SK-MEL-5 (cell line): ENCODE measurements around the gene KRT85. TPM values are rescaled to one million over a fixed set of nuclear protein-coding genes. Genes with fewer than 3 reads are reported as not detected.

Experiments
- DNase-seq: peaks from one replicate; pipeline ENCODE4 v3.0.0-alpha.2; 2016; ENCODE audit warnings: low read depth, low spot score
- in situ Hi-C: cut with HindIII; loops from 2 replicates; pipeline ENCODE4 v1.10.0; 2016; ENCODE audit warnings: low sequenced_read_pairs, high pct_unique_total_duplicates, low pct_unique_long_range_greater_than_20kb
- total RNA-seq: library from RNA; depleted of rRNA; stranded (reverse); fragments of >200 nt; shearing (Covaris generic); gene quantifications from 2 replicates; pipeline ENCODE4 v1.2.3, GENCODE V29; 2014

The KRT85 gene
- total RNA-seq, 1 experiment from 2014 or later: not detected

- in situ Hi-C loops: no loop called here
- DNase-seq: no peak
Observed at GRCh38 chr12:52377266-52377665, 10.0 kb upstream of the KRT85 start.

- in situ Hi-C loops: no loop called here
- DNase-seq: peak; percentile 86
Observed at GRCh38 chr12:52372216-52373154, 5.2 kb upstream of the KRT85 start.

GRCh38 chr12:52371716-52372115 is 4.4 kb upstream of the KRT85 start:
- in situ Hi-C loops: no loop called here
- no peak for DNase-seq

DNA sequence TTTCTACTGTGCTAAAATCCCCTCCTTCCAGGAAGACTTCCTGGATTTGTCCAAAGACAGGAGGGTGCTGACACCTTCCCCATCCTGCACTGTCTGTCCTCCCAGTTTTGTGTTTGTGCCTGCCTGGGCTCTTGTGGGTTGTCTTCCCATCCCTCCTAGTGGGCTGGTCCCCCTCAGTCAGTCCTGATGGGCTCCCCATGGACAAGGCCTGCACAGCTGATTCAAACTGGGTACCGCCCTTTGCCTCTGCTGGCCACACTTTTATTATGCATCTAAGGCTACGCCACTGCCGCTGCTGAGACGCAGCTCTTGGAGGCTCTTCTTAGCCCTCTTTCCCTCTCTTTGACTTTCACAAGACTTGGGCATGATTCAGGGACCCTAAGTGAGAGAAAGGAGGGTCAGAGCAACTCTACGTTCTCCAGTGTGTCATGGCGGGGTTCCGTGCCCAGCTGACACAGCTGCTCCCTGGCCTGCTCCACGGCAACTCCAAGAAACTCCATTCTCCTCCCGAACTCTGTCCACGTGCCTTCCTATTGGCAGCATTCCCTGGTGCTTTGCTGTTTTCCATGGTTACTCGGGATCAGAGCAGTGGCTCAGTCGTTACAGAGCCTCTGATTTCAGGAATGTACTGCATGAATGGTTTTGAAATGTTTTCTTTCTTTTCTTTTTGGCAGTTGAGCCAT is 3.8 kb upstream of the KRT85 start:
- in situ Hi-C loops: no loop called here
- no peak for DNase-seq

GRCh38 chr12:52369809-52370208 is 2.5 kb upstream of the KRT85 start:
- DNase-seq: no peak
- in situ Hi-C loops: no loop called here

GRCh38 chr12:52369211-52369610 is 1.9 kb upstream of the KRT85 start:
- in situ Hi-C loops: no loop called here
- DNase-seq: no peak

DNA sequence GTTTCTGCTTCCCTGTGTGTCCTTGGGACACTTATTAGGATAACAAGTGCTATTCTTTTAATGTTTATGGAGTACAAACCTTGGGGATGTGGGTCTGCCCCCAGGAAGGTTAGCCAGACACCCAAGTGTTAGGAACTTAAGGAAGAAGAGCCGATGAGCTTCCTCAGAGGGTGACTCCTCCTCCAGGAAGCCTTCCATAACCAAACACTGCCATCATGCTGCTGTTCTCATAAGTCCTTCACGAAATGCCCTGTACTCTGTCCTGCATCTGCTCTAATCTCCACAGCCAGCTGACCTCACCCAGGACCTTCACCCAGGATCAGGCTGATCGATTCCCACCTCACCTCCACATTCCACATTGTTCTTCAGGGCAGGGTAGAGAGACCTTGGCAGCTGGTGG is 1.2 kb upstream of the KRT85 start:
- in situ Hi-C loops: no loop called here
- no peak for DNase-seq

- in situ Hi-C loops: no loop called here
- no peak for DNase-seq
Observed at GRCh38 chr12:52367876-52368275, 595 bp upstream of the KRT85 start.

DNA sequence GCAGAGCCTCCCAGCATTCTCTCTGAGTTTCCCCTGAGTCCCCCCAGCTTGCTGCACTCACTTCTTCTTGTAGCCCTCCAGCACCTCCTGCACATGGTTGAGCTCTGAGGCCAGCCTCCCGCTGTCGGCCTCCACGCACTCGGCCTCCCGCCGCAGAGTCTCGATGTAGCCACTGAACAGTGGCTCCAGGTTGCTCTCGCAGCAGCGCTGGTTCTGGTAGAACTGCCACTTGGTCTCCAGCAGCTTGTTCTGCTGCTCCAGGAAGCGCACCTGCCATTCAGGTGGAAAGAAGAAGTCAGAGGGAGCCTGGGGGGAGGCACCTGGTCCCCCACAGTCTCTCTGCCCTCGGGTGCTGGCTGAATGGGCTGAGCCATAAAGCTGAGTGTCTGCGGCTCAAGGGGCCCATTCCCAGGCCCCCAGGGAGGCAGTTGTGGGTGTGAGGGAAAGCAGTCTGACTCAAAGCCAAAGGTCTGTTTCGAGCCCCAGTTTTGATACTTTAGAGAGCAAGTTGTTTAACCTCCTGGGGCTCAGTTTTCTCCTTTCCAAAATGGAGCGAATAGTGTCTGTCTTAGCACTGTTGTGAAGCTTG is 2.3 kb downstream of the KRT85 start:
- DNase-seq: no peak
- in situ Hi-C loops: no loop called here

- in situ Hi-C loops: no loop called here
- DNase-seq: no peak
Observed at GRCh38 chr12:52364061-52364460, 3.2 kb downstream of the KRT85 start.

DNA sequence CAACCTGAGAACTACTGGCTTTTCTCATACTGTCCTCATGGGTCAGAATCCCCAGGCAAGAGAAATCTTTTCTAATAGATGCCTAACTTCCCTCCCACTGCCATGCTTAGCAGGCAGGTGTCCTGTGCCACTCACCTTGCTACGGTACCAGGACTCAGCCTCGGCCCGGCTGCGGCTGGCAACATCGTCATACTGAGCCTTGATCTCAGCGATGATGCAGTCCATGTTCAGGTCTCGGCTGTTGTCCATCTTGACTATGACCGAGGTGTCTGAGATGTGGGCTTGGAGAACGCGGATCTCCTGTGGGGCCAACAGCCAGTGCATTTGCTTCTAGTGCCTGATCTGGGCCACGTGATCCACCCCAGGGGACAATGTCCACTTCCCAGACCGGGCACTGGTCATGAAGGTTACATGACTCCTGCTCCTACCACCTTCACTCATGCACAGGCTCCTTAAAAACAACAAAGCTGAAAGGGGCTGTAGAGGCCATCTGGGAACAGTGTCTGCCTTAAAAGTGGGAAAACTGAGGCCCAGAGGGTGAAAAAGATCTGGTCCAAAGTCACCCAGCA is 4.1 kb downstream of the KRT85 start:
- in situ Hi-C loops: no loop called here
- DNase-seq: no peak

DNA sequence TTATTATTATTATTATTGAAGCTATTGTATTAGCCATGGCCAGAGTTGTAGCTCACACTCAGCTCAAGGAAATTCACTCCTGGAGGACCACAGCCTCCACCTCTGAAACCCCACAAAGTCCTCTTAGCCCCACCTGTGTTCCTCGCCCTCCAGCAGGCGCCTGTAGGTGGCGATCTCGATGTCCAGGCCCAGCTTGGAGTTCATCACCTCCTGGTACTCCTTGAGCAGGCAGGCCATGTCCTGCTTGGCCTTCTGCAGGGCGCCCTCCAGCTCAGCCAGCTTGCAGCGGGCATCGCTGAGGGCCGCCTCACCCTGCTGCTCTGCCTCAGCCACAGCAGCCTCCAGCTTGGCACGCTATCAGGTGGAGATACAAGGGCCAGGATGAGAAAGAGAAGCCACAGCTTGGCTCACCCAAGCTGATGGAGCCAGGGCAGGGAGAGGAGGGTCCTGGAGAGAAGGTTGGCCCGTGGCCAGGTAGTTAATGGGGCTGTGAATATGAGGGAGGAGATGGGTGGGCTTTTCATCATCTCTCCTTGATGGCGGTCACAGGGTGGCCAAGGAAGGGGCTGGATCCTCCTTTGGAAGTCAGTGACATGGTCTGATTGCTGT is 5.1 kb downstream of the KRT85 start:
- in situ Hi-C loops: no loop called here
- DNase-seq: peak; percentile 31

DNA sequence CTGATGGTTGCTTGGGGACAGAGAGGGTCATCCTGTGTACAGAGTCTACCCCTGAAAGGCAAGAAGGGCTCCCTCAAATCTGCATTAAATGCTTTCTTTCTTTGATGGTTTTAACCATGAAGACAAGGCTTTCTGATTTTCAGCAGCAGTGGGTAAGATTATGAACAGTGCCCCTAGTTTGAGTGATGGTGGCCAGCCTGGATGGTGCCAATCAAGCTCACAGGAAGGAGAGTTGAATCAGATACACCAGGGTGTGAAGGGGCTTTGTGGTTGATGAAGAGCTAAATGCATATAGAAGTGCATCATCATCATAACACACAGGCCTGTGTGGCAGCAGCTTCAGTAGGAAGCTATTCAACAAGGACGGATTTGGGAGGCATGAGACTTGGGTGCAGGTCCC is 5.7 kb downstream of the KRT85 start:
- in situ Hi-C loops: no loop called here
- DNase-seq: no peak

GRCh38 chr12:52360663-52361271 is 6.5 kb downstream of the KRT85 start:
- no peak for DNase-seq
- in situ Hi-C loops: no loop called here

- in situ Hi-C loops: no loop called here
- DNase-seq: no peak
Observed at GRCh38 chr12:52360106-52360662, 7.1 kb downstream of the KRT85 start.

DNA sequence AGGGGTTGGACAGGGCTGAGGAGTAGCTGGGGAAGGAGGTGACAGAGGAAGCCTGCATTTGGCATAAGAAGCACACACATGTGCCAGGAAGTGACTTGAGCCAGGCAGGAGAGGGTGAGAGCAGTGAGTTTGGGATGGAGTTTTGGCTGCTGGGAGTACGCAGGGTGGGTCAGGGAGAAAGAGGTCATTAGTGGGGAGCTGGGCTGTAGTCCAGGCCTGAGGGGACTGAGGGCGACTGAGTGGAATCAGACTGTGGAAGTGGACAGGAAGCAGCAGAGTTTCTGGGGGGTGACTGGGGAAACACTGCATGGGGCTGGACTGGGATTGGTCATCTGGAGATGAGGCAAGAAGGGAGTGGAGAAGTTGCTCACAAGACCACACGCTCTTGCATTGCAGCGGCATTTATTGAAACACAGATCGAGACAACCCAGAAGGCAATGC is 7.6 kb downstream of the KRT85 start:
- DNase-seq: no peak
- in situ Hi-C loops: no loop called here
